Stomach (tissue), 9 donors: ENCODE data around the gene FGF12. TPM values are rescaled to one million over a fixed set of nuclear protein-coding genes. Genes with fewer than 3 reads are reported as not detected.

Experiments used
- DNase-seq, 2 donors: peaks; one replicate each; pipeline versions ENCODE4 v3.0.0 to v3.0.0-alpha.2; 2013 to 2019
- H3K27ac ChIP-seq, 5 donors: fragments of 200-600 bp in 4 of 5; sonication (generic) in 4 of 5; one replicate each; pipeline ENCODE4 v1.5.1; 2013 to 2019; ENCODE audit warnings: mild to moderate bottlenecking in 1 of 5, moderate library complexity in 1 of 5
- H3K27me3 ChIP-seq, 3 donors: fragments of 200-600 bp; sonication (generic); one replicate each; pipeline ENCODE4 v1.5.1; 2017 to 2019; ENCODE audit warnings: mixed run types in 1 of 3
- H3K36me3 ChIP-seq, 4 donors: fragments of 200-600 bp; sonication (generic); 1 replicate in 3 of 4; 2 replicates in 1 of 4; pipeline ENCODE4 v1.5.1; 2016 to 2019
- H3K4me1 ChIP-seq, 4 donors: fragments of 200-600 bp; sonication (generic); one replicate each; pipeline ENCODE4 v1.5.1; 2016 to 2019
- H3K4me3 ChIP-seq, 4 donors: fragments of 200-600 bp; sonication (generic) in 3 of 4; one replicate each; pipeline ENCODE4 v1.5.1; 2016 to 2019; ENCODE audit warnings: mild to moderate bottlenecking in 1 of 4
- H3K9me3 ChIP-seq, 4 donors: fragments of 200-600 bp; sonication (generic); one replicate each; pipeline ENCODE4 v1.5.1; 2016 to 2019
- CTCF ChIP-seq, 7 experiments: fragments of 450-650 bp in 4 of 7; fragments of 200-600 bp in 3 of 7; sonication (generic) in 3 of 7; IDR thresholded peaks; one replicate each; pipeline ENCODE4 v1.5.1; 2016 to 2019; ENCODE audit warnings: antibody characterized with exemption in 7 of 7, control low read depth in 2 of 7, mild to moderate bottlenecking in 1 of 7
- EP300 ChIP-seq: sonication (generic); formaldehyde crosslinking; IDR thresholded peaks from one replicate; pipeline ENCODE4 v1.6.1; 2017; ENCODE audit warnings: antibody characterized with exemption
- POLR2A ChIP-seq, 4 donors: fragments of 450-650 bp; IDR thresholded peaks; one replicate each; pipeline ENCODE4 v1.6.1; 2016; ENCODE audit warnings: antibody characterized with exemption in 4 of 4, control low read depth in 2 of 4, mild to moderate bottlenecking in 1 of 4, moderate library complexity in 1 of 4
- POLR2AphosphoS5 ChIP-seq, 3 donors: sonication (generic); formaldehyde crosslinking; IDR thresholded peaks; one replicate each; pipeline ENCODE4 v1.6.1; 2016; ENCODE audit warnings: antibody characterized with exemption in 3 of 3
- WGBS, 5 donors: extraction: QIAGEN DNeasy Blood & Tissue Kit in 3 of 5; methylation state at CpG; one replicate each; pipeline versions ENCODE4 v1.1.5 to v1.1.7; 2013 to 2018; 5-methylcytosine and 5-hydroxymethylcytosine counted together
- intact Hi-C: fragments of 100-400 bp; cut with DNase I; formaldehyde crosslinking; loops from one replicate; pipeline ENCODE4 v1.15.1; 2023; ENCODE audit warnings: low total_unique reads
- polyA plus RNA-seq, 3 donors: library from polyadenylated mRNA; stranded (reverse); fragments of 200-250 nt; gene quantifications; one replicate each; pipeline ENCODE4 v1.2.3, GENCODE V29; 2013
- total RNA-seq, 5 donors: library from RNA; depleted of rRNA; stranded (reverse); fragments of >200 nt; gene quantifications; one replicate each; pipeline versions ENCODE4 v1.1.0 to v1.2.3, GENCODE V29; 2014 to 2016
- donor health status: healthy with polysubstance abuse.
- donor health status: Bipolar disorder and iron deficiency.
- donor health status: healthy.

Gene FGF12
- total and polyA plus RNA-seq, 8 donors: 0.45 to 5.0 (median 0.88) TPM; not detected in 1

GRCh38 chr3:192417017-192417416 is 310.3 kb downstream of the FGF12 start:
- WGBS, 5 donors: 25 to 53% (median 37%) methylated on average over 2 of the region's 2 CpGs
- Histone ChIP-seq H3K9me3 (no peaks in the 10 kb centered on the region), H3K27ac (no peak overlapping the region), H3K36me3 (no peaks in the 10 kb centered on the region), H3K27me3 (no peaks in the 10 kb centered on the region), H3K4me3 (no peak overlapping the region), H3K4me1 (no peaks in the 10 kb centered on the region)
- DNase-seq: peak in 1 of 2 donors; percentile 5
- intact Hi-C loops: no loop called here
- no peak for TF ChIP-seq POLR2A (IDR thresholded peaks at IDR 0.05)
- no peak for TF ChIP-seq EP300
- no peak for TF ChIP-seq POLR2AphosphoS5 (IDR thresholded peaks at IDR 0.05)
- TF ChIP-seq CTCF (IDR thresholded peaks at IDR 0.05): no peak

GRCh38 chr3:192413461-192413860 is 313.9 kb downstream of the FGF12 start:
- TF ChIP-seq EP300 (no peak), POLR2A (IDR thresholded peaks at IDR 0.05) (no peak), POLR2AphosphoS5 (IDR thresholded peaks at IDR 0.05) (no peak), CTCF (IDR thresholded peaks at IDR 0.05) (no peak)
- H3K27me3 ChIP-seq: peaks cover 3 to 30% (median 22%) of the 10 kb centered on the region in 3 donors
- H3K4me3 ChIP-seq: no peak overlapping the region
- no peaks in the 10 kb centered on the region for H3K9me3 ChIP-seq
- no peaks in the 10 kb centered on the region for H3K36me3 ChIP-seq
- H3K4me1 ChIP-seq: peaks cover 4 to 20% (median 18%) of the 10 kb centered on the region in 4 donors
- no peak overlapping the region for H3K27ac ChIP-seq
- no peak for DNase-seq
- intact Hi-C loops: no loop called here
- 77 to 81% (median 78%) methylated on average over 2 of the region's 2 CpGs for WGBS, 5 donors

GRCh38 chr3:192410684-192410960 is 316.7 kb downstream of the FGF12 start:
- H3K4me3 ChIP-seq: no peak overlapping the region
- H3K36me3 ChIP-seq: no peaks in the 10 kb centered on the region
- peaks cover 4 to 29% (median 22%) of the 10 kb centered on the region in 4 donors for H3K4me1 ChIP-seq
- TF ChIP-seq CTCF (IDR thresholded peaks at IDR 0.05) (no peak), EP300 (no peak), POLR2AphosphoS5 (IDR thresholded peaks at IDR 0.05) (no peak), POLR2A (IDR thresholded peaks at IDR 0.05) (no peak)
- 75 to 88% (median 78%) methylated on average over 5 of the region's 5 CpGs for WGBS, 5 donors
- intact Hi-C loops: no loop called here
- H3K9me3 ChIP-seq: no peaks in the 10 kb centered on the region
- DNase-seq: no peak
- H3K27me3 ChIP-seq: peaks cover 3 to 51% (median 30%) of the 10 kb centered on the region in 3 donors
- H3K27ac ChIP-seq: no peak overlapping the region

- H3K27me3 ChIP-seq: peaks cover 3 to 51% (median 30%) of the 10 kb centered on the region in 3 donors
- WGBS, 5 donors: 3 to 5% (median 4%) methylated on average over 19 to 53 of the region's 53 CpGs
- intact Hi-C loops: no loop called here
These were observed 317.3 kb downstream of the FGF12 start for GRCh38 chr3:192409838-192410683.

More at GRCh38 chr3:192409838-192410683, 317.3 kb downstream of the FGF12 start:
- peak overlapping the region in 2 of 5 donors; percentile 11 to 37 for H3K27ac ChIP-seq
- peak overlapping the region; percentile 50 to 63 (median 54) for H3K4me3 ChIP-seq
- no peaks in the 10 kb centered on the region for H3K9me3 ChIP-seq
- DNase-seq: peak in 1 of 2 donors; percentile 49
- no peak for TF ChIP-seq POLR2A (IDR thresholded peaks at IDR 0.05)
- no peak for TF ChIP-seq POLR2AphosphoS5 (IDR thresholded peaks at IDR 0.05)
- TF ChIP-seq CTCF (IDR thresholded peaks at IDR 0.05): no peak
- no peak for TF ChIP-seq EP300
- no peaks in the 10 kb centered on the region for H3K36me3 ChIP-seq
- peaks cover 4 to 29% (median 22%) of the 10 kb centered on the region in 4 donors for H3K4me1 ChIP-seq
